Measurements from ENCODE around the gene RNF223. TPM values are rescaled to one million over a fixed set of nuclear protein-coding genes. Genes with fewer than 3 reads are reported as not detected.

RNF223 gene
- total and polyA plus RNA-seq, 2 of the 13 experiments (the other 11 are each of a cell fraction or from before 2014, with no cell fraction given), result 0.03 TPM; not detected in 1

GRCh38 chr1:1100296-1100695, 26.2 kb upstream of the RNF223 start:
- FAIRE-seq, result no peak
- BruUV-seq (replicated peaks), result no TSS peak
- CTCF ChIA-PET (ENCODE audit: low intra/inter-chr PET ratio, low total read pairs), result no interaction called here

More at GRCh38 chr1:1100296-1100695, 26.2 kb upstream of the RNF223 start:
- no peaks in the 10 kb centered on the region for H4K20me1 ChIP-seq (ENCODE audit: insufficient read depth, low read length)
- H3K4me1 ChIP-seq (ENCODE audit: insufficient read depth, low read length), result peaks cover 10% of the 10 kb centered on the region
- no peak overlapping the region for H2AFZ ChIP-seq (ENCODE audit: low read length)
- no peaks in the 10 kb centered on the region; a peak in 1 of 5 replicates for H3K27me3 ChIP-seq (ENCODE audit: control insufficient read depth in 1 of 2, insufficient read depth in 2 of 2, low read length in 2 of 2)
- WGBS (ENCODE audit: low lambda C conversion rate), result 88% methylated on average over 11 of the region's 11 CpGs
- no peaks in the 10 kb centered on the region for H3K79me2 ChIP-seq (ENCODE audit: insufficient read depth, low read length)
- no peak overlapping the region for H3K4me2 ChIP-seq (ENCODE audit: low read depth, low read length)
- DNase-seq (ENCODE audit: low spot score), result no peak
- no peak for ATAC-seq
- no peak overlapping the region for H3K9ac ChIP-seq (ENCODE audit: insufficient read depth, low read depth, low read length)
- no peaks in the 10 kb centered on the region for H3K9me3 ChIP-seq (ENCODE audit: low read length)
- POLR2A ChIA-PET, result no interaction called here
- intact Hi-C loops (cut with micrococcal nuclease; ENCODE audit: unreplicated experiment) (no loop called here), in situ Hi-C loops (cut with HindIII; ENCODE audit: extremely low pct_ligation_motif_present, low pct_unique_long_range_greater_than_20kb) (no loop called here)
- H3K36me3 ChIP-seq (replicated peaks in 1 of 2; ENCODE audit: control insufficient read depth in 1 of 2, insufficient read depth in 2 of 2, low read length in 2 of 2), result no peaks in the 10 kb centered on the region
- no peak overlapping the region for H3K4me3 ChIP-seq (replicated peaks in 1 of 3; ENCODE audit: insufficient read depth in 1 of 3, low read depth in 2 of 3, low read length in 3 of 3)
- no peak overlapping the region for H3K27ac ChIP-seq (ENCODE audit: extremely low read length, insufficient read depth, low read length)
- no peak for TF ChIP-seq ZNF746 (CRISPR knock-in tag; IDR thresholded peaks at IDR 0.05)
- TF ChIP-seq NFAT5 (CRISPR knock-in tag; IDR thresholded peaks at IDR 0.05), result no peak
- TF ChIP-seq MATR3 (CRISPR knock-in tag; IDR thresholded peaks at IDR 0.05), result no peak
- no peak for TF ChIP-seq FOXO4 (CRISPR knock-in tag; conservative IDR thresholded peaks at IDR 0.05)

Measured in HepG2 (cell line).